BLaER1 (cell line): Measurements from ENCODE around the gene BRD9.

Experiments
- H3K27ac ChIP-seq: shearing (Covaris generic); formaldehyde crosslinking; 2 replicates; pipeline ENCODE4 v1.8.1; 2022
- H3K27me3 ChIP-seq: shearing (Covaris generic); formaldehyde crosslinking; 2 replicates; pipeline ENCODE4 v1.8.1; 2022
- H3K36me3 ChIP-seq: shearing (Covaris generic); formaldehyde crosslinking; 2 replicates; pipeline ENCODE4 v1.8.1; 2022
- H3K4me1 ChIP-seq: shearing (Covaris generic); formaldehyde crosslinking; 2 replicates; pipeline ENCODE4 v1.8.1; 2022
- H3K4me2 ChIP-seq: shearing (Covaris generic); formaldehyde crosslinking; 2 replicates; pipeline ENCODE4 v1.8.1; 2022
- H3K4me3 ChIP-seq: shearing (Covaris generic); formaldehyde crosslinking; 2 replicates; pipeline ENCODE4 v1.8.1; 2022
- H3K9ac ChIP-seq: shearing (Covaris generic); formaldehyde crosslinking; 2 replicates; pipeline ENCODE4 v1.8.1; 2022
- H3K9me3 ChIP-seq: shearing (Covaris generic); formaldehyde crosslinking; 2 replicates; pipeline ENCODE4 v1.8.1; 2022
- H4K20me1 ChIP-seq: shearing (Covaris generic); formaldehyde crosslinking; 2 replicates; pipeline ENCODE4 v1.8.1; 2022
- Cebpa-rat ChIP-seq: shearing (Covaris generic); IDR thresholded peaks from 2 replicates; pipeline ENCODE4 v1.8.1; 2022

The BRD9 gene

GRCh38 chr5:914612-915011 is 22.0 kb upstream of the BRD9 start:
- H3K27me3 ChIP-seq, result no peaks in the 10 kb centered on the region
- H3K4me2 ChIP-seq, result no peak overlapping the region
- H3K4me1 ChIP-seq, result peaks cover 8% of the 10 kb centered on the region
- peaks cover 86% of the 10 kb centered on the region for H3K36me3 ChIP-seq
- no peak for TF ChIP-seq Cebpa-rat
- peaks cover 6% of the 10 kb centered on the region; the same call in 1 of the 2 replicates for H4K20me1 ChIP-seq
- H3K9ac ChIP-seq, result no peak overlapping the region
- no peak overlapping the region for H3K27ac ChIP-seq
- no peaks in the 10 kb centered on the region for H3K9me3 ChIP-seq
- H3K4me3 ChIP-seq, result no peak overlapping the region

- H3K4me2 ChIP-seq, result no peak overlapping the region
- peaks cover 89% of the 10 kb centered on the region for H3K36me3 ChIP-seq
- no peak for TF ChIP-seq Cebpa-rat
- H3K27me3 ChIP-seq, result no peaks in the 10 kb centered on the region
- H3K4me1 ChIP-seq, result peaks cover 8% of the 10 kb centered on the region
- no peak overlapping the region for H3K9ac ChIP-seq
- no peak overlapping the region for H3K27ac ChIP-seq
- no peaks in the 10 kb centered on the region for H3K9me3 ChIP-seq
- H4K20me1 ChIP-seq, result peaks cover 6% of the 10 kb centered on the region; the same call in 1 of the 2 replicates
- H3K4me3 ChIP-seq, result no peak overlapping the region
Observed at GRCh38 chr5:914174-914573, 21.6 kb upstream of the BRD9 start.

- no peak overlapping the region for H3K27ac ChIP-seq
- H3K4me2 ChIP-seq, result no peak overlapping the region
- no peak overlapping the region for H3K9ac ChIP-seq
Observed at GRCh38 chr5:912280-913091, 19.9 kb upstream of the BRD9 start.

GRCh38 chr5:911601-912000 is 19.0 kb upstream of the BRD9 start:
- Histone ChIP-seq H3K4me1 (peaks cover 8% of the 10 kb centered on the region), H3K4me2 (no peak overlapping the region), H3K4me3 (no peak overlapping the region), H3K9ac (no peak overlapping the region), H3K36me3 (peaks cover 90% of the 10 kb centered on the region), H4K20me1 (peaks cover 6% of the 10 kb centered on the region; the same call in 1 of the 2 replicates), H3K27ac (no peak overlapping the region), H3K9me3 (no peaks in the 10 kb centered on the region), H3K27me3 (no peaks in the 10 kb centered on the region)
- no peak for TF ChIP-seq Cebpa-rat

More at GRCh38 chr5:912280-913091, 19.9 kb upstream of the BRD9 start:
- TF ChIP-seq Cebpa-rat, result no peak
- Histone ChIP-seq H3K36me3 (peaks cover 90% of the 10 kb centered on the region), H3K4me1 (peaks cover 8% of the 10 kb centered on the region), H3K4me3 (no peak overlapping the region), H3K9me3 (no peaks in the 10 kb centered on the region), H4K20me1 (peaks cover 6% of the 10 kb centered on the region; the same call in 1 of the 2 replicates), H3K27me3 (no peaks in the 10 kb centered on the region)

- peaks cover 90% of the 10 kb centered on the region for H3K36me3 ChIP-seq
- H3K4me3 ChIP-seq, result no peak overlapping the region
- H4K20me1 ChIP-seq, result peaks cover 6% of the 10 kb centered on the region; the same call in 1 of the 2 replicates
- H3K4me1 ChIP-seq, result peaks cover 10% of the 10 kb centered on the region
- peak overlapping the region; percentile 34; the same call in 1 of the 2 replicates for H3K4me2 ChIP-seq
- no peaks in the 10 kb centered on the region for H3K27me3 ChIP-seq
- H3K27ac ChIP-seq, result peak overlapping the region; percentile 26; the same call in 1 of the 2 replicates
- no peak for TF ChIP-seq Cebpa-rat
- no peaks in the 10 kb centered on the region for H3K9me3 ChIP-seq
- H3K9ac ChIP-seq, result peak overlapping the region; percentile 29; the same call in 1 of the 2 replicates
Observed at GRCh38 chr5:910769-911160, 18.2 kb upstream of the BRD9 start.

- Histone ChIP-seq H3K4me2 (peak overlapping the region; percentile 34; the same call in 1 of the 2 replicates), H3K4me3 (no peak overlapping the region), H3K9me3 (no peaks in the 10 kb centered on the region), H3K4me1 (peaks cover 15% of the 10 kb centered on the region), H3K27me3 (no peaks in the 10 kb centered on the region), H3K36me3 (peaks cover 90% of the 10 kb centered on the region), H4K20me1 (peaks cover 6% of the 10 kb centered on the region; the same call in 1 of the 2 replicates), H3K27ac (peak overlapping the region; percentile 26; the same call in 1 of the 2 replicates), H3K9ac (peak overlapping the region; percentile 29; the same call in 1 of the 2 replicates)
- no peak for TF ChIP-seq Cebpa-rat
Observed at GRCh38 chr5:909994-910768, 17.6 kb upstream of the BRD9 start.

- no peak overlapping the region for H3K4me3 ChIP-seq
- no peak for TF ChIP-seq Cebpa-rat
- no peaks in the 10 kb centered on the region for H3K27me3 ChIP-seq
- H4K20me1 ChIP-seq, result peaks cover 6% of the 10 kb centered on the region; the same call in 1 of the 2 replicates
- peaks cover 18% of the 10 kb centered on the region for H3K4me1 ChIP-seq
- H3K36me3 ChIP-seq, result peaks cover 89% of the 10 kb centered on the region
- no peak overlapping the region for H3K9ac ChIP-seq
- H3K4me2 ChIP-seq, result no peak overlapping the region
- H3K9me3 ChIP-seq, result no peaks in the 10 kb centered on the region
- H3K27ac ChIP-seq, result no peak overlapping the region
Observed at GRCh38 chr5:909086-909485, 16.5 kb upstream of the BRD9 start.

GRCh38 chr5:908172-908571 is 15.6 kb upstream of the BRD9 start:
- Histone ChIP-seq H3K4me2 (no peak overlapping the region), H3K4me3 (no peak overlapping the region), H3K9ac (no peak overlapping the region), H4K20me1 (peaks cover 6% of the 10 kb centered on the region; the same call in 1 of the 2 replicates), H3K27ac (no peak overlapping the region), H3K27me3 (no peaks in the 10 kb centered on the region), H3K36me3 (peaks cover 89% of the 10 kb centered on the region), H3K4me1 (peaks cover 18% of the 10 kb centered on the region), H3K9me3 (no peaks in the 10 kb centered on the region)
- no peak for TF ChIP-seq Cebpa-rat

GRCh38 chr5:907366-907910 is 14.8 kb upstream of the BRD9 start:
- H3K4me2 ChIP-seq, result no peak overlapping the region
- TF ChIP-seq Cebpa-rat, result no peak

More at GRCh38 chr5:907366-907910, 14.8 kb upstream of the BRD9 start:
- Histone ChIP-seq H3K9me3 (no peaks in the 10 kb centered on the region), H3K9ac (no peak overlapping the region), H3K36me3 (peaks cover 87% of the 10 kb centered on the region), H3K27me3 (no peaks in the 10 kb centered on the region), H4K20me1 (peaks cover 2% of the 10 kb centered on the region; the same call in 1 of the 2 replicates), H3K4me3 (no peak overlapping the region), H3K27ac (no peak overlapping the region), H3K4me1 (peaks cover 18% of the 10 kb centered on the region)
